ENCODE data around the gene MRPS34.
"Not testable (repeated sequence)": the region's sequence is repeated elsewhere in the genome, so short reads cannot be mapped to it uniquely, and the experiment has no call there.

The MRPS34 gene

DNA sequence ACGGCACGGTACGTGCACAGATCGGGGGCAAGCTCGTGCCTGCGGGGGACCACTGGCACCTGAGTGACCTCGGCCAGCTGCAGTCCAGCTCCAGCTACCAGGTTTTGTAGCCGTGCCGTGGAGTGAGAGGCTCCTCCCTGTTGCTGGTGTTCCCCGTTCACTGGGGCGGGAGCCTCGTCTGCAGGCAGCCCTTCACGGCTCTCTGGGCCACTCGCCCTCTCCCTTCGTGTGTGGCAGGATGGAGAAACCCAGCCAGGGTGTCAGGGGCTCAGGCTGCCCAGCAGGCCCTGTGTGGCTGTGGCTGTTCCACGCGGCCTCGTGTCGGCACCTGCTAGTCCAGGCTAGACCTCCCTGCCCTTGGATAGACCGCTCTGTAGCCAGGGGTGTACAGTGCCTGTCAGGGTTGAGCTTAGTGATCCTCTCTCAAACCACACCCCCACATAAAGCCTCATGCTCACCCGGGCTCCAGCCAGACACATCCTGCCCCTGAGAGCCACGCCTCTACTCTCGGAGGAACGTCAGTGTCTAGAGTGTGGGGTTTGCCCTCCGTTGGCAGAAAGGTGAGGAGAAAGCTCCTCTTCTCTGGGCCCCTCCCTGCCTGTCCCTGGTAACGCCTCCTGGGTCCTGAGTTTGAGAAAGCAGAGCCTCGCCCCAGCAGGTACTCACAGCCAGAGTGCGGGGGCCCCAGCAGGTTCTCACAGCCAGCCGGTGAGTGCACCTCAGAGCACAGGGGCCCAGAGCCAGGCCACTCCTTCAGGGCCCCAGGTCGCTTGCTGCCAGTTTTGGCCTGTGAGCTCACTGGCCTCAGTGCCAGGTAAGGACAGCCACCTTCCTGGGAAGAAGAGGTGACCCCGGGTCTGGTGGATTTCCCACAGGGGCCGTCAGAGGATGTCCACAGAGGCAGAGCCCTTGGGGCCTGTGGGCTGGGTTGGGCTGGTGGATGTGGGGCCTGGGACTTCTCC, 29.3 kb downstream of the MRPS34 start:
- no peak for TF ChIP-seq CTCF (IDR thresholded peaks at IDR 0.05; ENCODE audit: control insufficient read depth, extremely low read depth, insufficient read depth)
- H3K4me3 ChIP-seq (ENCODE audit: low read depth, low read length), result no peak overlapping the region
- DNase-seq (ENCODE audit: low read depth), result no peak

DNA sequence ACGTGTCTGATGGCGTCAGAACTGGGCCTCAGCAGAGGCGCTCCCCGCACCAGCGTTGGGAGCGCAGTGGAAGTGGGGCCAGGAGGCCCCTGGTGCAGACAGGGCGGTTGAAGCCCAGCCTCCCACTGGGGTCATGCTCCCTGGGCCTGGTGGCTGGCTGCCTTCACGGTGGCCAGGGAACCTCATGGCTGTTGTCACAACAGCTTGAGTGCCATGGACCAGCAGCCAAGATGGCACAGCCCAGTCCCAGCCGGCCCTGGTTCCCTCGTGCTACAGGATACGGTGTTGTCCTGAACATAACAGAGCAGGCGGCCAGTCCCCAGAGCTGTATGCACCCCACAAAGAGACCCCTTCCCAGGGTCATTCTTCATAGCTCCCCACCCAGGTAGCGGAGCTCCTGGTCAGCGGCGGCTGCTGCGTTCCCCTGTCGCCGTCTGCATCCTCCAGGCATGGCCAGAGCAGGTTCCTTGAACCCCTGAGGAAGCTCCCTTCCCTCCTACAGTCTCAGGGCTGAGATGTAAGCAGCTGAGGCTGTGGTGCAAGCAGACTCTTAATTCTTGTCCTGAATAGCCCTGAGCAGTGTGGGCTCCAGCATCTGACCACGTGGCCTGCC, 31.3 kb downstream of the MRPS34 start:
- no peak for DNase-seq (ENCODE audit: low read depth)
- H3K4me3 ChIP-seq (ENCODE audit: low read depth, low read length), result no peak overlapping the region
- no peak for TF ChIP-seq CTCF (IDR thresholded peaks at IDR 0.05; ENCODE audit: control insufficient read depth, extremely low read depth, insufficient read depth)

DNA sequence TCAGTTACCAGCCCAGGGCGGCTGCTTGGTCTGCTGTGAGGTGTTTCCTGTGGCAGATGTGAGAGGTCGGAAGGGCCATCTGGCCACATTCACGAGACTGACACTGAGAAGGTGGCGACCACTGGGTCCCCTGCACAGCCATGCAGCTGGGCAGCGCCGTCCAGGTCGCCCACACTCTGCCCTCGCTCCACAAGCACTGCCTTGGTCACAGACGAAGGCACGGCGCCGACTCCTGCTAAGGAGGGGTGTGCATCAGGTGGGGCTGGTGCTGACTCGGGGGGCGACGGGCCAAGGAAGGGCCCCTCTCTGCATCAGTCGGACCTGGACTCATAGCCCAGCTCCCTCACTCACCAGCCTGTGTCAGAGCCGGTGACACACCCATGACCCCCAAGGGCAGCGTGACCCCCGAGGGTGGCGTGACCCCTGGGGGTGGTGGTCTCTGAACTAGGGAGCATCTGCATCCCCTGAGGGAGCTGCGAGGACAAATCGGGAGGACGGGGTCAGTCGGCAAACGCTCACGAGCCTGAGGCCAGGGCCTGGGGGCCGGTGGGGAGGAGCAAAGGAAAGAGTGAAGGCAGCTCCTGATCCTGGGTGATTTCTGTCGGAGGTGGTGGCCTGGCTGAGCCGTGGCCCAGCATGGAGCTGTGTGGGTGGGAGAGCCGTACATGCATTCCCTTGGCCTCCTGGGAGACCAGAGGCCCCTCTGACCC, 32.0 kb downstream of the MRPS34 start:
- no peak overlapping the region for H3K4me3 ChIP-seq (ENCODE audit: low read depth, low read length)
- DNase-seq (ENCODE audit: low read depth), result no peak
- no peak for TF ChIP-seq CTCF (IDR thresholded peaks at IDR 0.05; ENCODE audit: control insufficient read depth, extremely low read depth, insufficient read depth)

GRCh38 chr16:1740234-1740633, 32.7 kb downstream of the MRPS34 start:
- no peak for TF ChIP-seq CTCF (IDR thresholded peaks at IDR 0.05; ENCODE audit: control insufficient read depth, extremely low read depth, insufficient read depth)
- no peak overlapping the region for H3K4me3 ChIP-seq (ENCODE audit: low read depth, low read length)
- DNase-seq (ENCODE audit: low read depth), result no peak

DNA sequence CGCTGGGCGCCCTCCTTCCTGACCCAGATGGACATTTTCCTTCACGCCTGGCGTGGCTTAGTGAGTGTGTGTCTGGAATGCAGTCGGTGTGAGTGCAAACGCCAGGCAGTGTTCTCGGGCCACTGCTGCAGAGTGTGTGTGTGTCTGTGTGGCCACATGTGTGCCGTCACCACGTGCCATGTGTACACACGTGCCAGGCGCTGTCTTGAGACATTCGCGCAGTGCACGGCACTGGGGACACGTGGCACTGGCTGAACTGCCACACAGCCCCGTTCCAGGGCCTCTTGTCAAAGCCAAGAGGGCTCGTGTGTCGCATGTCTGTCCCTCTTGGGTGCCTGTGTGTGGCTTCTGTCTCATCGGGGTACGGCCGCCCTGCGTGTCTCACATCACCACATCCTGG, 38.1 kb downstream of the MRPS34 start:
- DNase-seq (ENCODE audit: low read depth), result no peak
- H3K4me3 ChIP-seq (ENCODE audit: low read depth, low read length), result no peak overlapping the region
- TF ChIP-seq CTCF (IDR thresholded peaks at IDR 0.05; ENCODE audit: control insufficient read depth, extremely low read depth, insufficient read depth), result no peak

GRCh38 chr16:1734123-1734522, 38.8 kb downstream of the MRPS34 start:
- no peak overlapping the region for H3K4me3 ChIP-seq (ENCODE audit: low read depth, low read length)
- DNase-seq (ENCODE audit: low read depth), result no peak
- TF ChIP-seq CTCF (IDR thresholded peaks at IDR 0.05; ENCODE audit: control insufficient read depth, extremely low read depth, insufficient read depth), result no peak

DNA sequence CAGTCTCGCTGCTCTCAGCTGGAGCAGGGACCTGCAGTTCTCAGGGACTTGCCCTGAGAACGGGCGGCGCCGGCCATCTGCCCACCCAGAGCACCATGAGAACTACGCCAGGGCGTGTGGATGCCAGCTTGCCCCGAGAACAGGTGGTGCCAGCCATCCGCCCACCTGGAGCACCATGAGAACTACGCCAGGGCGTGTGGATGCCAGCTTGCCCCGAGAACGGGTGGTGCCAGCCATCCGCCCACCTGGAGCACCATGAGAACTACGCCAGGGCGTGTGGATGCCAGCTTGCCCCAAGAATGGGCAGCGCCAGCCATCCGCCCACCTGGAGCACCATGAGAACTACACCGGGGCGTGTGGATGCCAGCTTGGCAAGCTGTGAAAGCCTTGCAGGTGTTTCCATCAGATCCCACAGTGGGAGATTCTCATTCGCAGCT, 40.4 kb downstream of the MRPS34 start:
- not testable (repeated sequence) for DNase-seq (ENCODE audit: low read depth); H3K4me3 ChIP-seq (ENCODE audit: low read depth, low read length)
